ENCODE results near the gene GPSM3.
A peak's percentile ranks its signal among the peaks of the same experiment; 100 is the strongest.

Gene GPSM3, protein sequence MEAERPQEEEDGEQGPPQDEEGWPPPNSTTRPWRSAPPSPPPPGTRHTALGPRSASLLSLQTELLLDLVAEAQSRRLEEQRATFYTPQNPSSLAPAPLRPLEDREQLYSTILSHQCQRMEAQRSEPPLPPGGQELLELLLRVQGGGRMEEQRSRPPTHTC

DNA sequence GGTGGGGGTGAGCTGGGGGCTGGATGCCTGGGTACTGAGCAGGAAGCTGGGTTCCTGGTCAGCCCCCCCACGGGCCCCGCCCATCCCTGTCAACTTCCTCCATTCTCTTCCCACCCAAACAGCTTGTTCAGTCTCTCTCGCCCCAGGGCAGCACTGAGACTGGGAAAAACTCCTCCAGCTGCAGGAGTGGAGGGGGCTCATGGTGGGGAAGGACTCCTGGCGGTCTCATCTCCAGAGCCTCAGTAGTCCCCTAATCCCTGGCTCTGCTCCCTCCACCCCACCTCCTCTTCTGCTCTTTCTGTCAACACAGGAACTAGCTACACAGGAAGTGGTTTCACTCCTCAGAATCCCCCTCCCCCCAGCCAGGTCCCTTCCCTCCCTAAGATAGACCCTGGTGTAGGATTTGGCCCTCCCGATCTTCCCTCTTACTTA is at the start of gene GPSM3:
Gene GPSM3, minus strand, starts transcription at position 36 of the 432 bp plus-strand sequence. CDS start 130 bp downstream, outside the sequence.
- TF ChIP-seq JUND (IDR thresholded peaks at IDR 0.05; ENCODE audit: low read depth): no peak
- no peak for DNase-seq (ENCODE audit: low read depth in 1 of 2, low spot score in 1 of 2)
- in situ Hi-C loops (cut with HindIII; ENCODE audit: low pct_unique_long_range_greater_than_20kb, low sequenced_read_pairs): no loop called here

DNA sequence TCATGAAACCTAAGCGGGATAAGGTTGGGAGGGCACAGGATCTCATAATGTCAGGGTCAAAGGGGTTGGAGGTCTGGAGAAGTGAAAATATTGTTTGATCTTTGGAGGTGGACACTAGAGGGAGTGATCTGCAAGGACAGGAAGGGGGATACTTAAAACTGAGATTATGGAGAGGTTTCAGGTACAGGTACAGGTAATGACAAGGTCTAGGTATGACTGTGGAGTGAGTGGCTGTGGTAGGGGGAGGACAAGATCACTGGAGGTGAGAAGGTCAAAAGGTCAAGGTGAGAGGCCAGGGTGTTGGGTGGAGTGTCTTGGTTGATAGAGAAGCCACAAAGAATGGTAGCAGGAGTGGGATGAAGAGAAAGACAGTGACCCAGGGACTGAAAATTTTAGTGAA is 48.2 kb upstream of the GPSM3 start:
- DNase-seq (ENCODE audit: low read depth in 1 of 2, low spot score in 1 of 2): no peak
- in situ Hi-C loops (cut with HindIII; ENCODE audit: low pct_unique_long_range_greater_than_20kb, low sequenced_read_pairs): no loop called here
- no peak for TF ChIP-seq JUND (IDR thresholded peaks at IDR 0.05; ENCODE audit: low read depth)

DNA sequence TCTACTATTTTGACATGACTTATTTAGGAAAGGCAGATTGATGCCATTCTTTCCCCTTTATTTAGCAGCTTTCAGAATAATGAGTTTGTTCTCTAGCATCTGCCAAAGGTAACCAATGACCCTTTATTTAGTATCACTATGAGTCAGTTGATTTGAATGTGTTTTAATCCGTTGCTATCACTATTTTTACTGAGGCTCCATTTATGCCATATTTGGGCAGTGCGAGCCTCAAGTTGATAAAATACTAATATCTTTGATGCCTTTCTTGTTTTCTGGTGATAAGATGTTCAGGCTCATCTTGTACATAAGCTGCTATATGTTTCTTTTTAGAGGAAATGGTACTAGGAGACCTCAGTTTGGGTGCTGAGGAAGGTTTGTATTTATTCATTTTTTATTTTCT is 47.0 kb upstream of the GPSM3 start:
- DNase-seq (ENCODE audit: low read depth in 1 of 2, low spot score in 1 of 2): no peak
- TF ChIP-seq JUND (IDR thresholded peaks at IDR 0.05; ENCODE audit: low read depth): no peak
- in situ Hi-C loops (cut with HindIII; ENCODE audit: low pct_unique_long_range_greater_than_20kb, low sequenced_read_pairs): no loop called here

DNA sequence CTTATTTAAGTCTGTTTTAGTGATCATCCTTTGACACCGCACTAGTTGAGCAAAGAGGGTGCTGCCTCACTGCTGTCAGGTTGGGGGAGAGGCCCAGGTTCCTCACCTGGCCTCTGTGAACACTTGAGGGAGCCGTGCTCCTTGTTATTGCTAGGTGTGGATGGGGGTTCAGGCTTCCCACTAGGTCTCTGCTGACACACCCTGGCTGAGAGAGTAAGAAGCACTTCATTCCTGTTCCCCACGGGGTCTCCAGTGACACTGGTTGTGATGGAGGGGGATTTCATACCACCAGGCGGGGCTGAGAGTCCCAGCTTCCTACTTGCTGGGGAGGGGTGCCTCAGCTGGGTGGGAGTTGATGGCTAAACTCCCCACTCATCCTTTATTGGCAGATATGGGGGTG is 42.5 kb upstream of the GPSM3 start:
- in situ Hi-C loops (cut with HindIII; ENCODE audit: low pct_unique_long_range_greater_than_20kb, low sequenced_read_pairs): no loop called here
- peak in 1 of 2 experiments; percentile 20 for DNase-seq (ENCODE audit: low read depth in 1 of 2, low spot score in 1 of 2)

GRCh38 chr6:32226434-32226833 is 34.0 kb upstream of the GPSM3 start:
- TF ChIP-seq JUND (IDR thresholded peaks at IDR 0.05; ENCODE audit: low read depth): no peak
- in situ Hi-C loops (cut with HindIII; ENCODE audit: low pct_unique_long_range_greater_than_20kb, low sequenced_read_pairs): no loop called here
- DNase-seq (ENCODE audit: low read depth in 1 of 2, low spot score in 1 of 2): no peak

More for the DNA sequence above, 42.5 kb upstream of the GPSM3 start:
- TF ChIP-seq JUND (IDR thresholded peaks at IDR 0.05; ENCODE audit: low read depth): no peak

- DNase-seq (ENCODE audit: low read depth in 1 of 2, low spot score in 1 of 2): no peak
- in situ Hi-C loops (cut with HindIII; ENCODE audit: low pct_unique_long_range_greater_than_20kb, low sequenced_read_pairs): no loop called here
- TF ChIP-seq JUND (IDR thresholded peaks at IDR 0.05; ENCODE audit: low read depth): no peak
Measured at GRCh38 chr6:32224696-32225095, 32.3 kb upstream of the GPSM3 start.

- in situ Hi-C loops (cut with HindIII; ENCODE audit: low pct_unique_long_range_greater_than_20kb, low sequenced_read_pairs): no loop called here
- TF ChIP-seq JUND (IDR thresholded peaks at IDR 0.05; ENCODE audit: low read depth): no peak
- no peak for DNase-seq (ENCODE audit: low read depth in 1 of 2, low spot score in 1 of 2)
Measured at GRCh38 chr6:32223258-32224235, 31.1 kb upstream of the GPSM3 start, which contains the start of gene NOTCH4. TSS of gene NOTCH4 (minus strand) at chr6:32224067. CDS start at chr6:32223928, 139 bp downstream.

- DNase-seq (ENCODE audit: low read depth in 1 of 2, low spot score in 1 of 2): no peak
- in situ Hi-C loops (cut with HindIII; ENCODE audit: low pct_unique_long_range_greater_than_20kb, low sequenced_read_pairs): no loop called here
- no peak for TF ChIP-seq JUND (IDR thresholded peaks at IDR 0.05; ENCODE audit: low read depth)
Measured at GRCh38 chr6:32222333-32223230, 30.1 kb upstream of the GPSM3 start.

GRCh38 chr6:32220021-32220420 is 27.6 kb upstream of the GPSM3 start:
- no peak for DNase-seq (ENCODE audit: low read depth in 1 of 2, low spot score in 1 of 2)
- in situ Hi-C loops (cut with HindIII; ENCODE audit: low pct_unique_long_range_greater_than_20kb, low sequenced_read_pairs): no loop called here
- TF ChIP-seq JUND (IDR thresholded peaks at IDR 0.05; ENCODE audit: low read depth): no peak

GRCh38 chr6:32218167-32218566 is 25.7 kb upstream of the GPSM3 start:
- no peak for DNase-seq (ENCODE audit: low read depth in 1 of 2, low spot score in 1 of 2)
- no peak for TF ChIP-seq JUND (IDR thresholded peaks at IDR 0.05; ENCODE audit: low read depth)
- in situ Hi-C loops (cut with HindIII; ENCODE audit: low pct_unique_long_range_greater_than_20kb, low sequenced_read_pairs): no loop called here

- TF ChIP-seq JUND (IDR thresholded peaks at IDR 0.05; ENCODE audit: low read depth): no peak
- DNase-seq (ENCODE audit: low read depth in 1 of 2, low spot score in 1 of 2): no peak
- in situ Hi-C loops (cut with HindIII; ENCODE audit: low pct_unique_long_range_greater_than_20kb, low sequenced_read_pairs): no loop called here
Measured at GRCh38 chr6:32216998-32217397, 24.6 kb upstream of the GPSM3 start.

DNA sequence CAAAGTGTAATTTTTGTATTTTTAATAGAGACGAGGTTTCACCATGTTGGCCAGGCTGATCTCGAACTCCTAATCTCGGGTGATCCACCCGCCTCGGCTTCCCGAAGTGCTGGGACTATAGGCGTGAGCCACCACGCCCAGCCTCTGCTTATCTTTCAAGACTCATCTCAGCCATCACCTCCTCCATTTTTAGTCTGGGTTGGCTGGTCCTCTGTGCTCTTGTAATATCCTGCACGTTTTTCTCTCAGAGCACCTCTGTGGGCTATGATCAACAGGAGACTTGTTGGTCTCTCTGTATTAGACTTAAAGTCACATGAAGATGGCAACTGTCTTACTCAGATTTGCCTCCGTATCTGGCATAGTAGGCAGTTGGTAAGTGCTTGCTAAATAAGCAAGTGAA is 23.8 kb upstream of the GPSM3 start:
- no peak for TF ChIP-seq JUND (IDR thresholded peaks at IDR 0.05; ENCODE audit: low read depth)
- in situ Hi-C loops (cut with HindIII; ENCODE audit: low pct_unique_long_range_greater_than_20kb, low sequenced_read_pairs): no loop called here
- no peak for DNase-seq (ENCODE audit: low read depth in 1 of 2, low spot score in 1 of 2)
